SHP77 (cell line): ENCODE results near the gene MTA3.
A peak's percentile ranks its signal among the peaks of the same experiment; 100 is the strongest.

Experiments used
- DNase-seq, 2 experiments: peaks; one replicate each; lab custom pipeline; 2025; lab: John Stamatoyannopoulos, UW

The MTA3 gene

GRCh38 chr2:42762823-42763804 lies 194.7 kb downstream of the MTA3 start:
- no peak for DNase-seq

GRCh38 chr2:42764096-42764495 lies 195.7 kb downstream of the MTA3 start, which contains the start of gene OXER1:
Gene OXER1 (minus strand): TSS chr2:42764135. CDS start chr2:42764062, 73 bp downstream.
- no peak for DNase-seq

- no peak for DNase-seq
These were observed 196.5 kb downstream of the MTA3 start for GRCh38 chr2:42764901-42765300.

- DNase-seq = no peak
These were observed 197.3 kb downstream of the MTA3 start for GRCh38 chr2:42765686-42766085.

- no peak for DNase-seq
These were observed 198.9 kb downstream of the MTA3 start for GRCh38 chr2:42767080-42767898.

GRCh38 chr2:42767899-42768705 lies 199.7 kb downstream of the MTA3 start:
- DNase-seq = no peak

- DNase-seq = no peak
These were observed 200.3 kb downstream of the MTA3 start for GRCh38 chr2:42768706-42769256.

GRCh38 chr2:42769583-42770287 lies 201.3 kb downstream of the MTA3 start:
- DNase-seq = no peak

- peak; percentile 57 to 66 for DNase-seq
These were observed 202.1 kb downstream of the MTA3 start for GRCh38 chr2:42770288-42771131.

GRCh38 chr2:42771546-42772153 lies 203.2 kb downstream of the MTA3 start:
- DNase-seq = no peak

- DNase-seq = no peak
These were observed 206.8 kb downstream of the MTA3 start for GRCh38 chr2:42775186-42775585.

- no peak for DNase-seq
These were observed 207.4 kb downstream of the MTA3 start for GRCh38 chr2:42775810-42776209.

GRCh38 chr2:42777883-42778805 lies 209.7 kb downstream of the MTA3 start:
- DNase-seq = no peak

- DNase-seq = no peak
These were observed 212.7 kb downstream of the MTA3 start for GRCh38 chr2:42781181-42781580.

GRCh38 chr2:42783511-42783910 lies 215.1 kb downstream of the MTA3 start:
- no peak for DNase-seq

GRCh38 chr2:42784204-42784880 lies 215.9 kb downstream of the MTA3 start:
- no peak for DNase-seq

GRCh38 chr2:42786561-42787345 lies 218.3 kb downstream of the MTA3 start:
- DNase-seq = no peak
